Measurements from ENCODE around the gene SLIT3.

- TF ChIP-seq CTCF (IDR thresholded peaks at IDR 0.05) (no peak), POLR2A (IDR thresholded peaks at IDR 0.05) (no peak)
These were observed 27.5 kb downstream of the SLIT3 start for GRCh38 chr5:169273451-169273850.
